GM18870 (cell line): ENCODE data around the gene RTN4R.
"Not testable (repeated sequence)": the region's sequence is repeated elsewhere in the genome, so short reads cannot be mapped to it uniquely, and the experiment has no call there.

Experiments
- ATAC-seq: cut with Tn5 transposase; IDR thresholded peaks from one replicate; pipeline ENCODE4 v1.9.1; 2021; ENCODE audit warnings: moderate library complexity; ENCODE audit not compliant: unreplicated experiment

Gene RTN4R

GRCh38 chr22:20268279-20269012 lies at the start of gene RTN4R:
Gene RTN4R (minus strand): TSS chr22:20268318. CDS start chr22:20268092, 226 bp downstream.
- no peak for ATAC-seq

- not testable (repeated sequence) for ATAC-seq
Measured at GRCh38 chr22:20317402-20318042, 49.4 kb upstream of the RTN4R start.

- no peak for ATAC-seq
Measured at GRCh38 chr22:20316844-20317401, 48.8 kb upstream of the RTN4R start.

- ATAC-seq: no peak
Measured at GRCh38 chr22:20316217-20316843, 48.2 kb upstream of the RTN4R start.

GRCh38 chr22:20315337-20316216 lies 47.5 kb upstream of the RTN4R start:
- no peak for ATAC-seq

GRCh38 chr22:20314741-20315336 lies 46.7 kb upstream of the RTN4R start:
- ATAC-seq: not testable (repeated sequence)

- not testable (repeated sequence) for ATAC-seq
Measured at GRCh38 chr22:20314206-20314605, 46.1 kb upstream of the RTN4R start.

GRCh38 chr22:20313306-20314077 lies 45.4 kb upstream of the RTN4R start:
- not testable (repeated sequence) for ATAC-seq

GRCh38 chr22:20312396-20313191 lies 44.5 kb upstream of the RTN4R start:
- no peak for ATAC-seq

- not testable (repeated sequence) for ATAC-seq
Measured at GRCh38 chr22:20311249-20312062, 43.3 kb upstream of the RTN4R start.

- not testable (repeated sequence) for ATAC-seq
Measured at GRCh38 chr22:20310773-20311172, 42.7 kb upstream of the RTN4R start.

GRCh38 chr22:20310180-20310579 lies 42.1 kb upstream of the RTN4R start:
- ATAC-seq: not testable (repeated sequence)

- ATAC-seq: not testable (repeated sequence)
Measured at GRCh38 chr22:20308806-20309650, 40.9 kb upstream of the RTN4R start.

GRCh38 chr22:20307448-20308447 lies 39.6 kb upstream of the RTN4R start:
- not testable (repeated sequence) for ATAC-seq

GRCh38 chr22:20306646-20307447 lies 38.7 kb upstream of the RTN4R start:
- not testable (repeated sequence) for ATAC-seq
